Ascending aorta (tissue), 2 donors: Measurements from ENCODE around the gene ARHGAP20. TPM values are rescaled to one million over a fixed set of nuclear protein-coding genes. Genes with fewer than 3 reads are reported as not detected.

ENCODE experiments used
- DNase-seq, 2 donors: peaks; one replicate each; pipeline ENCODE4 v3.0.0-alpha.2; 2019; ENCODE audit warnings: low spot score in 2 of 2
- H3K27ac ChIP-seq, 2 donors: fragments of 200-600 bp; sonication (generic); one replicate each; pipeline ENCODE4 v1.5.1; 2016 to 2017; ENCODE audit warnings: mild to moderate bottlenecking in 1 of 2
- H3K27me3 ChIP-seq: fragments of 200-600 bp; sonication (generic); one replicate; pipeline ENCODE4 v1.5.1; 2017
- H3K36me3 ChIP-seq, 2 donors: fragments of 200-600 bp; sonication (generic); one replicate each; pipeline ENCODE4 v1.5.1; 2016
- H3K4me1 ChIP-seq, 2 donors: fragments of 200-600 bp; sonication (generic); one replicate each; pipeline ENCODE4 v1.5.1; 2016 to 2017; ENCODE audit warnings: mild to moderate bottlenecking in 1 of 2
- H3K4me3 ChIP-seq, 2 donors: fragments of 200-600 bp; sonication (generic); one replicate each; pipeline ENCODE4 v1.5.1; 2016 to 2017; ENCODE audit warnings: mild to moderate bottlenecking in 1 of 2
- H3K9me3 ChIP-seq, 2 donors: fragments of 200-600 bp; sonication (generic); one replicate each; pipeline ENCODE4 v1.5.1; 2016
- intact Hi-C: fragments of 100-400 bp; cut with DNase I; formaldehyde crosslinking; loops from one replicate; pipeline ENCODE4 v1.15.1; 2023
- total RNA-seq: library from RNA; depleted of rRNA; stranded (reverse); fragments of >200 nt; gene quantifications from one replicate; pipeline ENCODE4 v1.1.0, GENCODE V29; 2016
- TF ChIP-seq, protein P1 (sequence below), 3 experiments: fragments of 200-600 bp in 2 of 3; fragments of 450-650 bp in 1 of 3; sonication (generic) in 2 of 3; IDR thresholded peaks; one replicate each; pipeline ENCODE4 v1.5.1; 2016 to 2019; ENCODE audit warnings: antibody characterized with exemption in 3 of 3, mild to moderate bottlenecking in 1 of 3, moderate library complexity in 1 of 3

Gene ARHGAP20
- total RNA-seq, 1 donor from 2014 or later = 4.9 TPM

DNA sequence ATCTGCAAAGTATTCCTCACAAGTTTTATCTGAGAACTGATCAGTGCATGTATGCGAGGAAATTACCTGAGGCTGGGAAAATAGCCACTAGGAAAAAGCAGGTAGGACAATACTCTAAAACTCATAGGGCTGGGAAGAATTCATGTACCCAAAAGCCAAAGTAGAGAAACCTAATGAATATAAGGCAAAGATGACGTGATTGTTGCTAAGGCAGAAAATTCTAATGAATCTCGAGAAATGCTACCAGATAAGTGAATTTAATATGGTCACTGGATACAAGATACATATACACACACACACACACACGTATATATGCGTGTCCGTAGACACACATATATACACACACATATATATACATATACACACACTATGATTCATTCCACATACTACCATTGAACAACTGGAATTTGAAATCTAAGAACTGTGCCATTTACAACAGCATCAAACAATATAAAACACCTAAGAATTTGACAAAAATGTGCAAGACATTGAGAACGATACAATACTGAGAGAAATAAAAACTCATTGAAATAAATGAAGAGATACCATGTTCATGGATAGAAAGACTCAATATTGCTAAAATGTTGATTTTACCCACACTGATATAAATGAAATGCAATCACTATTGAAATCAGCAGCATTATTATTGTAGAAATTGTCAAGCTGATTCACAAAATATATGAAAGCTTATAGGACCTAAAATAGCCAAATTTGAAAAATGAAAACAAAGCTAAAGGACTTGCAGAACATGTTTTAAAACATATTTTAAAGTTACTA lies 46.4 kb downstream of the ARHGAP20 start:
- no peak overlapping the region for H3K27ac ChIP-seq
- H3K27me3 ChIP-seq = no peaks in the 10 kb centered on the region
- no peaks in the 10 kb centered on the region for H3K4me1 ChIP-seq
- TF ChIP-seq, protein P1, sequence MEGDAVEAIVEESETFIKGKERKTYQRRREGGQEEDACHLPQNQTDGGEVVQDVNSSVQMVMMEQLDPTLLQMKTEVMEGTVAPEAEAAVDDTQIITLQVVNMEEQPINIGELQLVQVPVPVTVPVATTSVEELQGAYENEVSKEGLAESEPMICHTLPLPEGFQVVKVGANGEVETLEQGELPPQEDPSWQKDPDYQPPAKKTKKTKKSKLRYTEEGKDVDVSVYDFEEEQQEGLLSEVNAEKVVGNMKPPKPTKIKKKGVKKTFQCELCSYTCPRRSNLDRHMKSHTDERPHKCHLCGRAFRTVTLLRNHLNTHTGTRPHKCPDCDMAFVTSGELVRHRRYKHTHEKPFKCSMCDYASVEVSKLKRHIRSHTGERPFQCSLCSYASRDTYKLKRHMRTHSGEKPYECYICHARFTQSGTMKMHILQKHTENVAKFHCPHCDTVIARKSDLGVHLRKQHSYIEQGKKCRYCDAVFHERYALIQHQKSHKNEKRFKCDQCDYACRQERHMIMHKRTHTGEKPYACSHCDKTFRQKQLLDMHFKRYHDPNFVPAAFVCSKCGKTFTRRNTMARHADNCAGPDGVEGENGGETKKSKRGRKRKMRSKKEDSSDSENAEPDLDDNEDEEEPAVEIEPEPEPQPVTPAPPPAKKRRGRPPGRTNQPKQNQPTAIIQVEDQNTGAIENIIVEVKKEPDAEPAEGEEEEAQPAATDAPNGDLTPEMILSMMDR (IDR thresholded peaks at IDR 0.05) = no peak
- DNase-seq = no peak
- intact Hi-C loops = no loop called here
- peaks cover 0 to 14% of the 10 kb centered on the region in 2 donors for H3K9me3 ChIP-seq
- H3K36me3 ChIP-seq = no peaks in the 10 kb centered on the region
- no peak overlapping the region for H3K4me3 ChIP-seq

DNA sequence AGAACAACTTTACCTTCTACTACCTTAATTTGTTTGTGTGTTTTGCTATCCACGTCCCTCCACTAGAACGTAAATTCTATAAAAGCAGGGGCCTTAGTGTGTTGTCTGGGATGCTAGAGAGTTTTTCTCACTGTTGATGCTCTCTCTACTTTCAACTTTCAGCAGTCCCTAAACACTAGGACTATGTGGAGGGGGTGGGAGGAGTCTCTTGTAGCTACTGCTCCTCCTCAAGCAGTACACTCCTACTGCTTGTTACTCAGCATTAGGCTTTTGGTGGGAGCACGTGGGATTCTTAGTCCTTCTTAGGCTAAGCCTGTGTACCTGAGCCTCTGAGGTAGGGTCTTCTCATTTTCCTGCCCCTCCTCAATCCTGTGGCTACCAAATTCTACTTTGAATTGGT lies 56.3 kb downstream of the ARHGAP20 start:
- DNase-seq = no peak
- TF ChIP-seq, protein P1 (IDR thresholded peaks at IDR 0.05) = no peak
- Histone ChIP-seq H3K4me1 (no peaks in the 10 kb centered on the region), H3K27ac (no peak overlapping the region), H3K4me3 (no peak overlapping the region), H3K9me3 (peaks cover 2 to 5% of the 10 kb centered on the region in 2 donors), H3K27me3 (no peaks in the 10 kb centered on the region), H3K36me3 (no peaks in the 10 kb centered on the region)
- intact Hi-C loops = no loop called here

DNA sequence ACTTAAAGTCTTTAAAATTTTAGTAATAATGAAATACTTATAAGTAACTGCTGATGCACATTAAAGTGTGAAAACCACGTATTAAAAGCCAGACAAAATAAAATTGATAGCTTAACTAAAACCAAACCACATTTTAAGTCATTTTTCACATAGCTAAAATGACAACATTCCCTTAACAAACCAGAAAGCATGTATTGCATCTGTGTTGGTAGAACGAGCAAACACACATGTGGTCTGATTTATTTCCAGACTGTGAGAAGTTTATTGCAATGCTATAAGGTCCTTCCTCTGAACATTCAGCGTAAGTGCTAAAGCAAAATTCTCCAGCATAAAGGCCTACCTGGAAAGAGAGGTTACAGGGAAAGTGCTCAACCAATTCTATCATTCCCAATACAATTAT lies 57.8 kb downstream of the ARHGAP20 start:
- no peaks in the 10 kb centered on the region for H3K27me3 ChIP-seq
- H3K9me3 ChIP-seq = peaks cover 5 to 9% of the 10 kb centered on the region in 2 donors
- H3K27ac ChIP-seq = no peak overlapping the region
- intact Hi-C loops = no loop called here
- no peak for DNase-seq
- TF ChIP-seq, protein P1 (IDR thresholded peaks at IDR 0.05) = no peak
- H3K36me3 ChIP-seq = no peaks in the 10 kb centered on the region
- H3K4me3 ChIP-seq = no peak overlapping the region
- H3K4me1 ChIP-seq = no peaks in the 10 kb centered on the region

DNA sequence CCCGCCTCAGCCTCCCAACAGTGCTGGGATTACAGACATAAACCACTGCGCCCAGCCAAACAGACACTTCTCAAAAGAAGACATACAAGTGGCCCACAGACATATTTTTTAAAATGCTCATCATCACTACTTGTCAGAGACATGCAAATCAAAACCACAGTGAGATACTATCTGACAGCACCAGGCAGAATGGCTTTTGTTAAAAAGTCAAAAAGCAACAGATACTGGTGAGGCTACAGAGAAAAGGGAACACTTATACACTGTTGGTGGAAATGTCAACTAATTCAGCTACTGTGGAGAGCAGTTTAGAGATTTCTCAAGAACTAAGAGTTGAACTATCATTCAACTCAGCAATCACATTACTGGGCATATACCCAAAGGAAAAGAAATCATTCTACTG lies 67.0 kb downstream of the ARHGAP20 start:
- Histone ChIP-seq H3K4me3 (no peak overlapping the region), H3K4me1 (no peaks in the 10 kb centered on the region), H3K27ac (no peak overlapping the region), H3K36me3 (no peaks in the 10 kb centered on the region), H3K27me3 (no peaks in the 10 kb centered on the region), H3K9me3 (no peaks in the 10 kb centered on the region)
- intact Hi-C loops = no loop called here
- TF ChIP-seq, protein P1 (IDR thresholded peaks at IDR 0.05) = no peak
- DNase-seq = no peak

DNA sequence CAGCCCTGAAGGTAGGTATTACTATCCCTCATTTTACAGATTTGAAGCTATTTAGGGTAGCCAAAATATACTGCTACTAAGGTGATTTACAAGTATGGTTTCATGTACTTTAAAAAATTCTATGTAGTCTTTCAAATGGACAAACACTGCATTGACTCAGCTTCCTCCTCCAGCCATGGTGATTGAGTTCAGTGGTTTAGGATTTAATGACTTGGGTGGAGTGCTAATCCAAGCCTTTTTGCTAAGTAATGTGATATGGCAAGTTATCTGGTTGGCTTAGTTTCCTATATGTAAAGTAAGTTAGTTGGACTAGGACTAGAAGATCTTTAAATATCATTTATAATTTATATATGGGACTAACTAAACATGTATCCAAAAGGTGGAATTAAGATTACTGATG lies 77.9 kb downstream of the ARHGAP20 start:
- H3K9me3 ChIP-seq = no peaks in the 10 kb centered on the region
- no peaks in the 10 kb centered on the region for H3K36me3 ChIP-seq
- DNase-seq = no peak
- no peak overlapping the region for H3K27ac ChIP-seq
- H3K4me3 ChIP-seq = no peak overlapping the region
- H3K27me3 ChIP-seq = no peaks in the 10 kb centered on the region
- intact Hi-C loops = no loop called here
- TF ChIP-seq, protein P1 (IDR thresholded peaks at IDR 0.05) = no peak
- no peaks in the 10 kb centered on the region for H3K4me1 ChIP-seq
